ENCODE results near the gene CHRNA9. TPM values are rescaled to one million over a fixed set of nuclear protein-coding genes. Genes with fewer than 3 reads are reported as not detected.

The CHRNA9 gene
- total and polyA plus RNA-seq, 4 donors = not detected

DNA sequence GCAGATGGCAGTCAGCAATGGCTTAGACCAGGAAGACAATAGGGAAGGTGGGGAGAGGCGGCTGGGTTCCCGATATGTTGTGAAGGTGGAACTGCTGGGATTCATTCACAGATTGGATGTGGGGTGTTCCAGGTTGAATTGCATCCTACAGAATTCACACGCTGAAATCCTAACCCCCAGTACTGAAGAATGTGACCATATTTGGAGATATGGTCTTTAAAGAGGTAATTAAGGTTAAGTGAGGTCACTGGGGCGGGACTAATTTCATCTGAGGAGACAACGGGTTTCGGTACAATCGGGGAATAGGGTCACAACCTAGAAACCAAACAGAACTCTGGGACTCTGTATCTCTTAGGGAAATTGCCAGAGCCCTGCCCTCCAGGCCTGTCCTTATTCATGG lies 5.3 kb upstream of the CHRNA9 start:
- WGBS, 2 donors = 90% methylated on average over 7 of the region's 7 CpGs

DNA sequence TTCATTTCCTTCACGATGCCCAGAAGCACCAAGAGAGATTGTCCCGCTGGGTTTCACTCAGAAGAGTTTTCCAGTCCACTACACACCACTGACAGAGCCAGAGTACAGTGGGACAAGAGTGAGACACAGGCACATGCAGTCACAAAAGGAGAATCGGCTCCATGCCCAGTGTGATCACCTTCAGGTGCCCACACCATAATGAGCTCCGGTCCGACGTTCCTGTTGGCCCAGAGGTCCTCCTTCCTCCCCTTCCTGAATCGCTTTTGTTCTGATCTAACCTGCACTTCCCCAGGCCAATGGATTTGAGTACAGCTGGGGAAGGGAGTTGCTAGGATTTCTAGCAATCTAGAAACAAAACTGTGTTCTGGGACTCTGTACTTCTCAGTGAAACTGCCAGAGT lies 4.6 kb upstream of the CHRNA9 start:
- 87 to 89% methylated on average over 7 of the region's 7 CpGs for WGBS, 2 donors
- H3K4me1 ChIP-seq (ENCODE audit: control insufficient read depth in 1 of 2, insufficient read depth in 2 of 2, low read length in 2 of 2) = no peaks in the 10 kb centered on the region
- intact Hi-C loops (cut with DNase I) = no loop called here
- H3K27me3 ChIP-seq (ENCODE audit: control insufficient read depth in 1 of 2, insufficient read depth in 2 of 2, low read length in 1 of 2) = no peaks in the 10 kb centered on the region
- no peaks in the 10 kb centered on the region for H3K9me3 ChIP-seq (ENCODE audit: control insufficient read depth, low read length)
- H3K4me3 ChIP-seq (ENCODE audit: low read length in 2 of 2) = no peak overlapping the region
- no peak for DNase-seq
- H3K36me3 ChIP-seq (ENCODE audit: control insufficient read depth in 1 of 2, insufficient read depth in 2 of 2, low read length in 1 of 2) = no peaks in the 10 kb centered on the region
- H3K27ac ChIP-seq (ENCODE audit: low read depth in 1 of 2, low read length in 2 of 2) = no peak overlapping the region
- no peak for ATAC-seq (ENCODE audit: low FRiP score)

More for the DNA sequence above, 5.3 kb upstream of the CHRNA9 start:
- intact Hi-C loops (cut with DNase I) = loop anchor here in 1 of 2 donors (10.0 kb wide), 1 partner anchor 185 kb away; no protein-coding TSS in a partner anchor
- DNase-seq (no peak), ATAC-seq (ENCODE audit: low FRiP score) (no peak)
- no peak overlapping the region for H3K27ac ChIP-seq (ENCODE audit: low read depth in 1 of 2, low read length in 2 of 2)
- H3K36me3 ChIP-seq (ENCODE audit: control insufficient read depth in 1 of 2, insufficient read depth in 2 of 2, low read length in 1 of 2) = no peaks in the 10 kb centered on the region
- no peaks in the 10 kb centered on the region for H3K9me3 ChIP-seq (ENCODE audit: control insufficient read depth, low read length)
- H3K4me1 ChIP-seq (ENCODE audit: control insufficient read depth in 1 of 2, insufficient read depth in 2 of 2, low read length in 2 of 2) = no peaks in the 10 kb centered on the region
- no peak overlapping the region for H3K4me3 ChIP-seq (ENCODE audit: low read length in 2 of 2)
- H3K27me3 ChIP-seq (ENCODE audit: control insufficient read depth in 1 of 2, insufficient read depth in 2 of 2, low read length in 1 of 2) = no peaks in the 10 kb centered on the region

DNA sequence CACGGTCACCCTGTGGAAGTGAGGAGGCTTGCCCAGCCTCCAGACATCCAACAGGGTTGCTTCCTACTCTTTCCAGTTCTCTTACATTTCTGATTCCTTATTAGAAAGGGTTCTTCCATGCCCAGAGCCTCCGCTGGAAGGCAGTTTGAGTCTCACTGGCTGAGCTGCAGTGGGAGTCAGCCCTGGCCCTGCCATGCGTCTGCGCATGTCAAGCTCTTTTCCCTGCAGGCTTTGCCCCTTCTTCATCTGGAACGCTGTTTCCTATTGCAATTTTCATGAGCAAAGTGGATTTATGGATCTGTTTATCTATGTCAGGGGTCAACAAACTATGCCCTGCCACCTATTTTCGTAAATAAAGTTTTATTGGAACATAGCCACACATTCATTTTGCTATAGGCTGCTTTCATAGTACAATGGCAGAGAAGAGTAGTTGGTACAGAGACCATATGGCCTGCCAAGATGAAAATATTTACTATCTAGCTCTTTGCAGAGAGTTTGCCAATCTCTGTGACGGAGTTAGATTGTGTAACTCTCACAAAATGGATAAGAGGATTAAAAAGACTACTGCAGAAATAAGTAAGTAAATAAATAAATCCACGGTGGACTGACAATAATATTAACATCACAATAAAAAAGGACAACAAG lies 3.9 kb upstream of the CHRNA9 start:
- no peaks in the 10 kb centered on the region for H3K9me3 ChIP-seq (ENCODE audit: control insufficient read depth, low read length)
- no peak for DNase-seq
- intact Hi-C loops (cut with DNase I) = no loop called here

DNA sequence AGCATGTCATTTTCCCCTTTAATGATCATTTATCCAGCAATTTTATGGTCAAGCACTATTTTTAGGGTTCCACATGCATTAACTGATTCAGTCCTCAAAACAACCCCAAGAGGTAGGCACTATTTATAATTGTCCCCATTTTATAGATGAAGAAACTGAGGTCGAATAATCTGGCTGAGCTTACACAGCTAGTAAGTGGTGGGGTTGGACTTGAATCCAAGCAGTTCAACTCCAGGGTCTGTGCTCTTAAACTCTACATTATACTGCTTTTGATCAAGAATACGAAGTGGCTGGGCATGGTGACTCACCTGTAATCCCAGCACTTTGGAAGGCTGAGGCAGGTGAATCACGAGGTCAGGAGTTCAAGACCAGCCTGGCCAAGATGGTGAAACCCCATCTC lies 3.2 kb upstream of the CHRNA9 start:
- H3K9me3 ChIP-seq (ENCODE audit: control insufficient read depth, low read length) = no peaks in the 10 kb centered on the region

More for the DNA sequence above, 3.9 kb upstream of the CHRNA9 start:
- no peak for ATAC-seq (ENCODE audit: low FRiP score)
- WGBS, 2 donors = 59 to 67% methylated on average over 8 of the region's 8 CpGs
- Histone ChIP-seq H3K36me3 (ENCODE audit: control insufficient read depth in 1 of 2, insufficient read depth in 2 of 2, low read length in 1 of 2) (no peaks in the 10 kb centered on the region), H3K27ac (ENCODE audit: low read depth in 1 of 2, low read length in 2 of 2) (no peak overlapping the region), H3K4me1 (ENCODE audit: control insufficient read depth in 1 of 2, insufficient read depth in 2 of 2, low read length in 2 of 2) (no peaks in the 10 kb centered on the region), H3K27me3 (ENCODE audit: control insufficient read depth in 1 of 2, insufficient read depth in 2 of 2, low read length in 1 of 2) (no peaks in the 10 kb centered on the region), H3K4me3 (ENCODE audit: low read length in 2 of 2) (no peak overlapping the region)

DNA sequence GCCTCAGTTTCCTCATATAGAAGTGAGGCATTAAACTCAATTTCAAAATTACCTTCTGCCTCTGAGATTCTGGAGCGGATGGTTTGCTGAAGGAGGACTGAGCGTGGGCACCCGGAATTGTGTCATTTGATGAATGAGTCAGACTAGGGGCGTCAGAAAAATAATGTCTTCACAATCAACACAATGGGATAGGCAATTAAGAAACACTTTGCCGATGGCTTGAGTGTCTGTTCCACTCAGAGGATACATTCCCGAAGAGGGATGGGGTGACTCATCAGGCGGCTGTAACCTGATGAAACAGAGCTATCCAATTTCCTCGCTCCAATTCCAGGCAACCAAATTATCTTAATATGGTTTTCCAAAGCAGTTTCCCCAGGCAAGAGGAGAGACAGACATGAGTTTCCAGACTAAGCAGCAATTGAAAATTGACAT lies 1.2 kb upstream of the CHRNA9 start:
- intact Hi-C loops (cut with DNase I) = no loop called here

More for the DNA sequence above, 3.2 kb upstream of the CHRNA9 start:
- ATAC-seq (ENCODE audit: low FRiP score) (no peak), DNase-seq (no peak)
- H3K27me3 ChIP-seq (ENCODE audit: control insufficient read depth in 1 of 2, insufficient read depth in 2 of 2, low read length in 1 of 2) = no peaks in the 10 kb centered on the region
- no peaks in the 10 kb centered on the region for H3K4me1 ChIP-seq (ENCODE audit: control insufficient read depth in 1 of 2, insufficient read depth in 2 of 2, low read length in 2 of 2)
- no peaks in the 10 kb centered on the region for H3K36me3 ChIP-seq (ENCODE audit: control insufficient read depth in 1 of 2, insufficient read depth in 2 of 2, low read length in 1 of 2)
- no peak overlapping the region for H3K27ac ChIP-seq (ENCODE audit: low read depth in 1 of 2, low read length in 2 of 2)
- no peak overlapping the region for H3K4me3 ChIP-seq (ENCODE audit: low read length in 2 of 2)
- 83 to 93% methylated on average over 3 of the region's 3 CpGs for WGBS, 2 donors
- intact Hi-C loops (cut with DNase I) = no loop called here

DNA sequence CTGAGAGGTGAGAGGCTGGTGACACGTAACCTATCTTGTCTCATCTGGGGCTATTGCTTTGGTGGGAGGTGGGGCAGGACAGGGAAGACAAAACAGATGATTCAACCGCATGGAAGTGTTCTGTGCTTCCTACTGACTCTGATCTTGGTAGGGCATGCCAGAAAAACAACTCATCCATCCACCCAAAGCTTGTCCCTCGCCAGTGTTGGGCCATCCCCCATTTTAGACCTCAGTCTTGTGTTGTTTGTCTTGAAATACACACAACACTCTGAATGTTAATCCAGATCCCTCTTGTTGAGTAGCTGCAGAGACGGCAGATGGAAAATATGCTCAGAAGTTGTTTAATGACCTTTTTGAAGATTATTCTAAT lies 377 bp downstream of the CHRNA9 start:
- 81 to 89% methylated on average over 4 of the region's 4 CpGs for WGBS, 2 donors
- intact Hi-C loops (cut with DNase I) = no loop called here
- no peaks in the 10 kb centered on the region for H3K4me1 ChIP-seq (ENCODE audit: control insufficient read depth in 1 of 2, insufficient read depth in 2 of 2, low read length in 2 of 2)
- no peak overlapping the region for H3K27ac ChIP-seq (ENCODE audit: low read depth in 1 of 2, low read length in 2 of 2)
- no peak for DNase-seq
- H3K36me3 ChIP-seq (ENCODE audit: control insufficient read depth in 1 of 2, insufficient read depth in 2 of 2, low read length in 1 of 2) = no peaks in the 10 kb centered on the region
- no peaks in the 10 kb centered on the region for H3K27me3 ChIP-seq (ENCODE audit: control insufficient read depth in 1 of 2, insufficient read depth in 2 of 2, low read length in 1 of 2)
- H3K4me3 ChIP-seq (ENCODE audit: low read length in 2 of 2) = no peak overlapping the region
- ATAC-seq (ENCODE audit: low FRiP score) = no peak
- H3K9me3 ChIP-seq (ENCODE audit: control insufficient read depth, low read length) = no peaks in the 10 kb centered on the region

More for the DNA sequence above, 1.2 kb upstream of the CHRNA9 start:
- Histone ChIP-seq H3K9me3 (ENCODE audit: control insufficient read depth, low read length) (no peaks in the 10 kb centered on the region), H3K4me3 (ENCODE audit: low read length in 2 of 2) (no peak overlapping the region), H3K36me3 (ENCODE audit: control insufficient read depth in 1 of 2, insufficient read depth in 2 of 2, low read length in 1 of 2) (no peaks in the 10 kb centered on the region), H3K27me3 (ENCODE audit: control insufficient read depth in 1 of 2, insufficient read depth in 2 of 2, low read length in 1 of 2) (no peaks in the 10 kb centered on the region), H3K4me1 (ENCODE audit: control insufficient read depth in 1 of 2, insufficient read depth in 2 of 2, low read length in 2 of 2) (no peaks in the 10 kb centered on the region), H3K27ac (ENCODE audit: low read depth in 1 of 2, low read length in 2 of 2) (no peak overlapping the region)
- ATAC-seq (ENCODE audit: low FRiP score) (no peak), DNase-seq (no peak)
- WGBS, 2 donors = 79 to 83% methylated on average over 8 of the region's 8 CpGs

DNA sequence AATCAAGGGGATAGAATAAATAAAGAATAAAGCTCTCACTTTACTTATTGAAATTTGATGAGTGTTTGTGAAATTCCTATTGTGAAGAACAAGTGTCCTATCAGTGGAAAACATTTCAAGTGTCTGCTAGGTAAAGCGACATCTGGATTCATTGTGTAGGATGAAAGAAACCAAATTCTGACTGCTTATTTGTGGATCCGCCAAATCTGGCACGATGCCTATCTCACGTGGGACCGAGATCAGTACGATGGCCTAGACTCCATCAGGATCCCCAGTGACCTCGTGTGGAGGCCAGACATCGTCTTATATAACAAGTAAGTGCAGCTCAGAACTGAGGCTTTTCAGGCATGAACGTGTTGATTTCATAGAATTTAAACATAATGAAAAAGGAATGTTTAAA lies 1.9 kb downstream of the CHRNA9 start:
- Histone ChIP-seq H3K4me3 (ENCODE audit: low read length in 2 of 2) (no peak overlapping the region), H3K9me3 (ENCODE audit: control insufficient read depth, low read length) (no peaks in the 10 kb centered on the region), H3K36me3 (ENCODE audit: control insufficient read depth in 1 of 2, insufficient read depth in 2 of 2, low read length in 1 of 2) (no peaks in the 10 kb centered on the region), H3K27ac (ENCODE audit: low read depth in 1 of 2, low read length in 2 of 2) (no peak overlapping the region), H3K27me3 (ENCODE audit: control insufficient read depth in 1 of 2, insufficient read depth in 2 of 2, low read length in 1 of 2) (no peaks in the 10 kb centered on the region), H3K4me1 (ENCODE audit: control insufficient read depth in 1 of 2, insufficient read depth in 2 of 2, low read length in 2 of 2) (no peaks in the 10 kb centered on the region)
- intact Hi-C loops (cut with DNase I) = no loop called here
- no peak for ATAC-seq (ENCODE audit: low FRiP score)
- DNase-seq = no peak
- 77 to 80% methylated on average over 9 of the region's 9 CpGs for WGBS, 2 donors

DNA sequence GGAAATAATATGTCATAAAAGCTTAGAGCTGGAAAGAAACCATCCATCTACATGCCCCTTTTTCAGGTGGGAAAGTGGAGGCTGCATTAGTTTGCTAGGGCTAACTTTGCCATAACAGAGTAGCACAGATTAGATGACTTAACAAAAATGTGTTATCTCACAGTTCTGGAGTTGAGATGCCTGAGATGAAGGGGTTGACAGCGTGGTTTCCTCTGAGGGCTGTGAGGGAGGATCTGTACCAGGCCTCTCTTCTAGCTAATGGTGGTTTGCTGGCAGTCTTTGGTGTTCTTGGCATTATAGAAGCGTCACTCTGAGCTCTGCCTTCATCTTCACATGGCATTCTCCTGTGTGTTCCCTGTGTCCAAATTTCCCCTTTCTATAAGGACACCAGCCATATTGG lies 2.4 kb downstream of the CHRNA9 start:
- Histone ChIP-seq H3K9me3 (ENCODE audit: control insufficient read depth, low read length) (no peaks in the 10 kb centered on the region), H3K4me1 (ENCODE audit: control insufficient read depth in 1 of 2, insufficient read depth in 2 of 2, low read length in 2 of 2) (no peaks in the 10 kb centered on the region), H3K4me3 (ENCODE audit: low read length in 2 of 2) (no peak overlapping the region), H3K27ac (ENCODE audit: low read depth in 1 of 2, low read length in 2 of 2) (no peak overlapping the region), H3K36me3 (ENCODE audit: control insufficient read depth in 1 of 2, insufficient read depth in 2 of 2, low read length in 1 of 2) (no peaks in the 10 kb centered on the region), H3K27me3 (ENCODE audit: control insufficient read depth in 1 of 2, insufficient read depth in 2 of 2, low read length in 1 of 2) (no peaks in the 10 kb centered on the region)
- DNase-seq (no peak), ATAC-seq (ENCODE audit: low FRiP score) (no peak)
- intact Hi-C loops (cut with DNase I) = no loop called here
- 76 to 82% methylated on average over 2 of the region's 2 CpGs for WGBS, 2 donors

DNA sequence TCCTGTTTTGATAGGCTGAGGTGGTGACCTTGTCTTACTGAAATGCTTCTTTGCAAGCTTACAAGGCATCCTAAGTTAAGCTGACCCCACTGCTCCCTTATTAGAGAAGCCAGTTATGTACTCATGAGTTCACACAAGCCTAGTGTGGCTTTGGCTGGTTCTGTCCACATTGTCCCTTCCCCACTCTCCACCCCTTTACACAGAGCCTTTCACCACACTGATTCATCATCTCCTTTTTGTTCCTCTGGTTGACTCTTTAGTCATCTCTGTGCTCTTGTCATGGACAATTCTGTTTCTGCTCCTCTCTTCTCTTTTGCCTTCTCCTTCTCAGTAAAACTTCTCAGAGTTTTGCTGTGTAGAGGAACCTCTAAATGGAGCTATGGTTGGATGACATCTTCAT lies 4.9 kb downstream of the CHRNA9 start:
- H3K27me3 ChIP-seq (ENCODE audit: control insufficient read depth in 1 of 2, insufficient read depth in 2 of 2, low read length in 1 of 2) = no peaks in the 10 kb centered on the region
- ATAC-seq (ENCODE audit: low FRiP score) = no peak
- no peaks in the 10 kb centered on the region for H3K9me3 ChIP-seq (ENCODE audit: control insufficient read depth, low read length)
- H3K4me3 ChIP-seq (ENCODE audit: low read length in 2 of 2) = no peak overlapping the region
- no peak for DNase-seq
- no peak overlapping the region for H3K27ac ChIP-seq (ENCODE audit: low read depth in 1 of 2, low read length in 2 of 2)
- intact Hi-C loops (cut with DNase I) = no loop called here
- H3K4me1 ChIP-seq (ENCODE audit: control insufficient read depth in 1 of 2, insufficient read depth in 2 of 2, low read length in 2 of 2) = no peaks in the 10 kb centered on the region
- no peaks in the 10 kb centered on the region for H3K36me3 ChIP-seq (ENCODE audit: control insufficient read depth in 1 of 2, insufficient read depth in 2 of 2, low read length in 1 of 2)
